T-cell (primary cell): Measurements from ENCODE around the gene CIITA. TPM values are rescaled to one million over a fixed set of nuclear protein-coding genes. Genes with fewer than 3 reads are reported as not detected.

Experiments used
- ATAC-seq, 4 experiments: fragments of 200-7000 bp in 3 of 4; fragments of 150-1000 bp in 1 of 4; cut with Tn5 transposase; replicated peaks in 1 of 4; 1 replicate in 3 of 4; 2 replicates in 1 of 4; pipeline ENCODE4 v1.10.0; 2021; ENCODE audit warnings: moderate library complexity in 3 of 4, mild to moderate bottlenecking in 2 of 4, moderate number of reproducible peaks in 1 of 4
- CTCF ChIA-PET, 2 donors: fragments of 300-600 bp; sonication (Branson Sonifier 250); formaldehyde crosslinking; loops; one replicate each; lab custom pipeline; 2022; ENCODE audit warnings: antibody characterized with exemption in 2 of 2; lab: Charles Lee
- POLR2A ChIA-PET, 2 donors: fragments of 300-600 bp; sonication (Branson Sonifier 250); formaldehyde crosslinking; loops; one replicate each; lab custom pipeline; 2022; ENCODE audit warnings: antibody characterized with exemption in 2 of 2; lab: Charles Lee
- DNase-seq, 35 experiments: peaks; one replicate each; pipeline versions ENCODE4 v3.0.0 to v3.0.0-alpha.2; 2013 to 2023
- H3K27ac ChIP-seq: one replicate; pipeline ENCODE4 v1.5.1; 2013; ENCODE audit warnings: low read length
- H3K27me3 ChIP-seq, 2 experiments: replicated peaks in 1 of 2; 1 replicate in 1 of 2; 2 replicates in 1 of 2; pipeline versions ENCODE4 v1.6.1 to v1.7.0; 2013; ENCODE audit warnings: low read length in 1 of 2, mixed read lengths in 1 of 2; ENCODE audit not compliant: control insufficient read depth in 2 of 2, insufficient read depth in 2 of 2; ENCODE audit errors: extremely low read depth in 1 of 2
- H3K36me3 ChIP-seq, 2 donors: 1 replicate in 1 of 2; 2 replicates in 1 of 2; pipeline versions ENCODE4 v1.6.1 to v1.7.0; 2013; ENCODE audit warnings: low read length in 1 of 2; ENCODE audit not compliant: control insufficient read depth in 2 of 2, insufficient read depth in 1 of 2; ENCODE audit errors: extremely low read depth in 1 of 2
- H3K4me1 ChIP-seq, 2 experiments: 1 replicate in 1 of 2; 2 replicates in 1 of 2; pipeline versions ENCODE4 v1.6.1 to v1.7.0; 2013; ENCODE audit warnings: low read length in 2 of 2, mixed read lengths in 1 of 2; ENCODE audit not compliant: insufficient read depth in 2 of 2, control insufficient read depth in 1 of 2; ENCODE audit errors: extremely low read depth in 1 of 2
- H3K4me3 ChIP-seq, 2 donors: 1 replicate in 1 of 2; 2 replicates in 1 of 2; pipeline versions ENCODE4 v1.5.1 to v1.7.0; 2013; ENCODE audit warnings: mild to moderate bottlenecking in 2 of 2, low read length in 1 of 2, moderate library complexity in 1 of 2; ENCODE audit not compliant: control insufficient read depth in 1 of 2; ENCODE audit errors: extremely low read depth in 1 of 2
- H3K9me3 ChIP-seq: 2 replicates; pipeline ENCODE4 v1.7.0; 2013
- H3K27ac Mint-ChIP-seq, 2 donors: one replicate each; pipeline ENCODE4 v1.8.0; 2020 to 2021; ENCODE audit warnings: mild to moderate bottlenecking in 2 of 2, mixed read lengths in 2 of 2
- H3K27me3 Mint-ChIP-seq, 2 donors: one replicate each; pipeline ENCODE4 v1.8.0; 2021 to 2022; ENCODE audit warnings: mixed read lengths in 2 of 2
- H3K36me3 Mint-ChIP-seq: one replicate; pipeline ENCODE4 v1.8.0; 2021; ENCODE audit warnings: mixed read lengths
- H3K4me1 Mint-ChIP-seq, 3 donors: one replicate each; pipeline ENCODE4 v1.8.0; 2020 to 2022; ENCODE audit warnings: mixed read lengths in 3 of 3, mild to moderate bottlenecking in 1 of 3
- H3K4me3 Mint-ChIP-seq, 3 donors: one replicate each; pipeline ENCODE4 v1.8.0; 2020 to 2022; ENCODE audit warnings: mild to moderate bottlenecking in 3 of 3, mixed read lengths in 3 of 3, moderate library complexity in 3 of 3
- H3K9me3 Mint-ChIP-seq, 3 donors: one replicate each; pipeline ENCODE4 v1.8.0; 2020 to 2022; ENCODE audit warnings: mixed read lengths in 3 of 3
- WGBS: methylation state at CpG from one replicate; pipeline ENCODE4 v1.1.5; 2013; ENCODE audit warnings: missing lambda C conversion rate; ENCODE audit not compliant: insufficient coverage; 5-methylcytosine and 5-hydroxymethylcytosine counted together
- total RNA-seq, 35 experiments: library from RNA in 6 of 35; stranded (reverse) in 6 of 35; fragments of 120-200 nt in 1 of 35; gene quantifications; one replicate each; pipeline versions ENCODE4 v1.2.1 to v1.2.4 and lab custom pipeline; 2013 to 2026

Gene CIITA
- total RNA-seq, 5 donors from 2014 or later (not counting 1 experiment from before 2014, with no cell fraction given): 10.5 to 36.7 (median 12.5) TPM

GRCh38 chr16:10944249-10945064, 67.5 kb downstream of the CIITA start, which contains the start of gene CLEC16A:
CLEC16A (plus strand) TSS chr16:10944564; CDS start chr16:10944718, 154 bp downstream.
- ChIA-PET CTCF (interaction anchor here in 1 of 2 donors (0.5 to 1.4 kb wide), 4 partner anchors 9 to 1018 kb away, joined by 3 to 8 read pairs (median 4); partner anchors contain the start of gene SOCS1), POLR2A (interaction anchor here in 1 of 2 donors (0.6 kb wide), 1 partner anchor 773 kb away, joined by 3 read pairs; no protein-coding TSS in a partner anchor)
- peak within 1 kb of the TSS; percentile 86 to 94 (median 91) for H3K4me3 Mint-ChIP-seq
- Histone ChIP-seq H3K4me3 (peak within 1 kb of the TSS; percentile 80 to 85), H3K4me1 (peaks cover 29 to 61% of the 10 kb centered on the region in 2 experiments), H3K27me3 (no peaks in the 10 kb centered on the region), H3K27ac (peak within 1 kb of the TSS; percentile 20), H3K36me3 (no peaks in the 10 kb centered on the region), H3K9me3 (no peaks in the 10 kb centered on the region)
- H3K9me3 Mint-ChIP-seq: no peaks in the 10 kb centered on the region
- H3K4me1 Mint-ChIP-seq: peaks cover 66 to 75% (median 75%) of the 10 kb centered on the region in 3 donors
- DNase-seq: peak; percentile 91 to 97 (median 94)
- no peaks in the 10 kb centered on the region for H3K36me3 Mint-ChIP-seq
- 1% methylated on average over 61 of the region's 86 CpGs for WGBS
- H3K27ac Mint-ChIP-seq: peak within 1 kb of the TSS; percentile 72 to 86
- no peaks in the 10 kb centered on the region for H3K27me3 Mint-ChIP-seq
- peak; percentile 73 to 81 (median 78) for ATAC-seq

- 13% methylated on average over 6 of the region's 14 CpGs for WGBS
Observed at GRCh38 chr16:10945065-10945787, 68.2 kb downstream of the CIITA start.

DNA sequence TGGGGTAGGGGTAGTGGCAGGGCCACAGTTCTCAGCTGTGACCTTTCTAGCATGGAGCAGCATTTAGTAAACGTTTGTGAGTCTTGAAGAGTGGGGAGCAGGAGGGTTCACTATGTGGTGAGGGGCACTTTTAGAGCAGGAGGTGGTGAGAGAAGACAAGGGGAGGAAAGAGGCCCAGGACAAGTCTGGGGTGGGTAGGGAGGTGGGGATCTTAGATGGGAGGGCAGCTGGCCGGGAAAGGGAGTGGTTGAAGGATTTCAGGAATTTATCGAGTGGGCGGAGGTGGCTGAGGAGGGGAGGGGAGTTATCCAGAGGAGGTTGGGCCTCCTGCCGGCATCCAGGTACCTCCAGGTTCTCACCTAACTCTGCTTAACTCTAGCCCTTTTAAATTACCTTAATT, 69.3 kb downstream of the CIITA start:
- no peak overlapping the region for H3K27ac Mint-ChIP-seq
- Histone ChIP-seq H3K4me3 (no peak overlapping the region), H3K9me3 (no peaks in the 10 kb centered on the region), H3K27me3 (no peaks in the 10 kb centered on the region), H3K36me3 (peaks cover 0 to 4% of the 10 kb centered on the region in 2 donors), H3K27ac (no peak overlapping the region), H3K4me1 (peaks cover 16 to 50% of the 10 kb centered on the region in 2 experiments)
- H3K36me3 Mint-ChIP-seq: no peaks in the 10 kb centered on the region
- H3K27me3 Mint-ChIP-seq: no peaks in the 10 kb centered on the region
- H3K4me1 Mint-ChIP-seq: peaks cover 63 to 72% (median 70%) of the 10 kb centered on the region in 3 donors
- no peak for DNase-seq
- CTCF ChIA-PET: no interaction called here
- ATAC-seq: no peak
- peak overlapping the region; percentile 86 to 91 (median 87) for H3K4me3 Mint-ChIP-seq
- WGBS: 76% methylated on average over 2 of the region's 5 CpGs
- POLR2A ChIA-PET: interaction anchor here in 1 of 2 donors (0.6 kb wide), 1 partner anchor 461 kb away, joined by 3 read pairs; no protein-coding TSS in a partner anchor
- H3K9me3 Mint-ChIP-seq: no peaks in the 10 kb centered on the region

More at GRCh38 chr16:10945065-10945787, 68.2 kb downstream of the CIITA start:
- POLR2A ChIA-PET: interaction anchor here in 1 of 2 donors (0.5 to 0.6 kb wide), 3 partner anchors 764 to 890 kb away, joined by 3 to 4 read pairs (median 3); no protein-coding TSS in a partner anchor
- Histone ChIP-seq H3K4me1 (peaks cover 25 to 61% of the 10 kb centered on the region in 2 experiments), H3K27me3 (no peaks in the 10 kb centered on the region), H3K36me3 (peaks cover 0 to under 1% of the 10 kb centered on the region in 2 donors), H3K27ac (peak overlapping the region; percentile 20), H3K4me3 (peak overlapping the region; percentile 80 to 85), H3K9me3 (no peaks in the 10 kb centered on the region)
- H3K4me3 Mint-ChIP-seq: peak overlapping the region; percentile 86 to 91 (median 87)
- H3K36me3 Mint-ChIP-seq: no peaks in the 10 kb centered on the region
- no peaks in the 10 kb centered on the region for H3K9me3 Mint-ChIP-seq
- CTCF ChIA-PET: interaction anchor here in 1 of 2 donors (0.5 to 1.4 kb wide), 5 partner anchors 9 to 1017 kb away, joined by 3 to 8 read pairs (median 4); partner anchors contain the start of gene SOCS1
- ATAC-seq (no peak), DNase-seq (no peak)
- peak overlapping the region; percentile 50 to 86 for H3K27ac Mint-ChIP-seq
- peaks cover 66 to 75% (median 73%) of the 10 kb centered on the region in 3 donors for H3K4me1 Mint-ChIP-seq
- H3K27me3 Mint-ChIP-seq: no peaks in the 10 kb centered on the region

DNA sequence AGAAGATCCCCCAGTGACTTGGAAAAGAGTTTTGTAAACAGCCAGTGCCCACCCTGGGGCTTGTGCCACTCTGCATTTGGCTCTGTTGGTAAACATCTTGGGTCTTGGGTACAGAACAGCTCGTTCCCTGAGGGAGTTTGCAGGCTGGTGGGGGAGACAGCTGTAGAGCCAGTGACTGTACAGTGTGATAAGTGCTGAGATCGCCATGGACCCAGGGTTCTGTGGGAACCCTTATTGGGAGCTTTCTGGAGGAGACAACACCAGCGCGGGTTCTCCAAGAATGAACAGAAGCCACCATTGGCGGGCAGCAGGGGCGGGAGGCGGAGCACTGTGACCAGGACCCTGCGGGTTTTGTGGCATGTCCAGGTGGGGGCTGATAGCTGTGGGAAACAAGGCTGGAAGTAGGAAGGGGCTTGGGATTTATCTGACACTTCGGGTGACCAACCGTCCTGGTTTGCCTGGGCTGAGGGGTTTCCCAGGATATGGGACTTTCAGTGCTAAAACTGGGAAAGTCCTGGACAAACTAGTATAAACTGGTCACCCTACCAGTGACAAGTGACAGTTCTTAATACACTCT, 70.3 kb downstream of the CIITA start:
- H3K36me3 Mint-ChIP-seq: no peaks in the 10 kb centered on the region
- ChIA-PET POLR2A (interaction anchor here in 1 of 2 donors (0.6 kb wide), 1 partner anchor 460 kb away, joined by 3 read pairs; no protein-coding TSS in a partner anchor), CTCF (no interaction called here)
- H3K27ac ChIP-seq: no peak overlapping the region
- no peak overlapping the region for H3K4me3 Mint-ChIP-seq
- no peak for DNase-seq
- peaks cover 0 to 4% of the 10 kb centered on the region in 2 donors for H3K36me3 ChIP-seq
- H3K4me1 ChIP-seq: peaks cover 16 to 47% of the 10 kb centered on the region in 2 experiments
- no peaks in the 10 kb centered on the region for H3K27me3 ChIP-seq
- H3K4me1 Mint-ChIP-seq: peaks cover 61 to 72% (median 70%) of the 10 kb centered on the region in 3 donors
- H3K27me3 Mint-ChIP-seq: no peaks in the 10 kb centered on the region
- no peak overlapping the region for H3K27ac Mint-ChIP-seq
- 93% methylated on average over 7 of the region's 10 CpGs for WGBS
- no peak for ATAC-seq
- no peaks in the 10 kb centered on the region for H3K9me3 Mint-ChIP-seq
- no peak overlapping the region for H3K4me3 ChIP-seq
- no peaks in the 10 kb centered on the region for H3K9me3 ChIP-seq

DNA sequence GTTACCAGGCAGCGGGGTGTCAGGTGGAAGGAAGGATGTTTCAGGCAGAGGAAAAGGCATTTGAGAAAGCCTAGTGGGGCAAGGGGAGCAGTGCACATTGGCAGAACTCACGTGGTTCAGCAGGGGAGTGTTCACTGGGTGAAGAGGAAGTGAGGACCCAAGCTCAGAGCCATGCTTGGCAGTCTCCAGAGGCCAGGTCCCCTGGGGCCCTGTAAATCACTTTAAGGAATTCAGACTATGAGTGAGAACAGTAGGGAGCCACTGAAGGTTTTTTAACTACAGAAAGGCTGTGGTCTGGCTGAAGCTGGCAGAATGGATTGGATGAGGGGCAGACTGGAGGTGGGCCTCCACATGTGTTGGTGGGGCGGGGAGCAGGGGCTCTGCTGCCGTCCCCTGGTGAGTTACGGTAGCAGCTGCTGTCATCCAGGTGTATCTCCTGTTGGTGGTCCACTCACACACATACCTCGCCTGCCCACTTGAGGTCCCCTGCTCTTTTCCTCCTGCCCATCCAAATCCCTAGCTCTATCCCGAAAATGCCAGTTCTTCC, 72.5 kb downstream of the CIITA start:
- no peaks in the 10 kb centered on the region for H3K9me3 Mint-ChIP-seq
- peaks cover 18 to 42% of the 10 kb centered on the region in 2 experiments for H3K4me1 ChIP-seq
- H3K4me3 ChIP-seq: no peak overlapping the region
- ATAC-seq (peak; percentile 64 to 79 (median 70)), DNase-seq (peak in 31 of 35 experiments; percentile 32 to 75 (median 50))
- H3K9me3 ChIP-seq: no peaks in the 10 kb centered on the region
- ChIA-PET POLR2A (interaction anchor here in 1 of 2 donors (1.3 kb wide), 1 partner anchor 14 kb away, joined by 3 read pairs; no protein-coding TSS in a partner anchor), CTCF (interaction anchor here (0.5 to 1.3 kb wide), 5 partner anchors 8 to 962 kb away, joined by 3 to 6 read pairs (median 3); no protein-coding TSS in a partner anchor)
- peak overlapping the region; percentile 64 to 81 for H3K27ac Mint-ChIP-seq
- no peaks in the 10 kb centered on the region for H3K27me3 Mint-ChIP-seq
- peaks cover 61 to 68% (median 62%) of the 10 kb centered on the region in 3 donors for H3K4me1 Mint-ChIP-seq
- 75% methylated on average over 7 of the region's 7 CpGs for WGBS
- no peak overlapping the region for H3K27ac ChIP-seq
- peaks cover 0 to 4% of the 10 kb centered on the region in 2 donors for H3K36me3 ChIP-seq
- H3K4me3 Mint-ChIP-seq: peak overlapping the region in 2 of 3 donors; percentile 35 to 43
- H3K36me3 Mint-ChIP-seq: no peaks in the 10 kb centered on the region
- no peaks in the 10 kb centered on the region for H3K27me3 ChIP-seq
